Measurements from ENCODE around the gene ZRANB3. TPM values are rescaled to one million over a fixed set of nuclear protein-coding genes. Genes with fewer than 3 reads are reported as not detected.

ZRANB3 gene
- polyA plus RNA-seq, 6 donors from 2014 or later: 2.6 to 6.6 (median 5.4) TPM

GRCh38 chr2:135203944-135204343, 327.1 kb downstream of the ZRANB3 start:
- Mint-ChIP-seq H3K4me1 (no peaks in the 10 kb centered on the region), H3K4me3 (no peak overlapping the region), H3K9me3 (no peaks in the 10 kb centered on the region), H3K27me3 (no peaks in the 10 kb centered on the region), H3K36me3 (peaks cover 4 to 20% of the 10 kb centered on the region in 2 donors), H3K27ac (no peak overlapping the region)
- DNase-seq (no peak), ATAC-seq (ENCODE audit: low read depth in 2 of 2) (no peak)

- H3K27me3 Mint-ChIP-seq: no peaks in the 10 kb centered on the region
Observed at GRCh38 chr2:135202751-135203150, 328.3 kb downstream of the ZRANB3 start.

DNA sequence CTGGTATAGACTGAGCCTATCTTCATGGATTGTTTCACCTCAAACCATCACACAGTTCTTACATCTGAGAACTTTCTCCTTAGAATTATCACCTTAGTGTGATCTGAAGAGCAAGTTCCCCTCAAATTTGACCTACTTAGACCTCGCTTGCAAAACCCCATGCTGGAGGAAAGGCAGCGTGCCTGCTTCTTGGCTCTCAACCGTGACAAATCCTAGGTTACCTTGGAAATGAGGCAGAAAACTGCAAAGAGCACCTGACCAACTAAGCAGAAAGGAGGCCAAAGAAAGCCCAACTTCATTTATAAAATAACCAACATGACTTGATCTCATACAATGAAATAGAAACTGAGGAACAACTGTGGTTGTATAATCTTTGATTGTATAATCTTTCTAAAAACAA, 332.5 kb downstream of the ZRANB3 start:
- H3K27me3 Mint-ChIP-seq: no peaks in the 10 kb centered on the region
- DNase-seq: no peak
- no peak overlapping the region for H3K27ac Mint-ChIP-seq
- peaks cover 0 to 9% (median 6%) of the 10 kb centered on the region in 7 donors for H3K9me3 Mint-ChIP-seq
- peaks cover 0 to 7% of the 10 kb centered on the region in 2 donors for H3K36me3 Mint-ChIP-seq
- no peak for ATAC-seq (ENCODE audit: low read depth in 2 of 2)
- H3K4me1 Mint-ChIP-seq: no peaks in the 10 kb centered on the region
- no peak overlapping the region for H3K4me3 Mint-ChIP-seq

More at GRCh38 chr2:135202751-135203150, 328.3 kb downstream of the ZRANB3 start:
- H3K36me3 Mint-ChIP-seq: peaks cover 4 to 20% of the 10 kb centered on the region in 2 donors
- DNase-seq (no peak), ATAC-seq (ENCODE audit: low read depth in 2 of 2) (no peak)
- peak overlapping the region in 1 of 6 donors; percentile 9 for H3K27ac Mint-ChIP-seq
- H3K9me3 Mint-ChIP-seq: no peaks in the 10 kb centered on the region
- no peaks in the 10 kb centered on the region for H3K4me1 Mint-ChIP-seq
- no peak overlapping the region for H3K4me3 Mint-ChIP-seq

DNA sequence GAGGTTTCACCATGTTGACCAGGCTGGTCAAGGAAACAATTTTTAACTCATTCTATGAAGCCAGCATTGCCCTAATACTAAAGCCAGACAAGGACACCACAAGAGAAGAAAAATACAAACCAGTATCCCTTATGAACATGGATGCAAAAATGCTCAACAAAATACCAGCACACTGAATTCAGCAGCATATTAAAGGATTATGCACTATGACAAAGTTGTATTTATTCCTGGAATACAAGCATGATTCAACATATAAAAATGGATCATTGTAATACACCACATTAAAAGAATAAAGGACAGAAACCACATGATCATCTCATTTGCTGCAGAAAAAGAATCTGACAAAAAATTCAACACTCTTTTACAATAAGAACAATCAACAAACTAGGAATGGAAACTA, 340.2 kb downstream of the ZRANB3 start:
- no peak for ATAC-seq (ENCODE audit: low read depth in 2 of 2)
- H3K27ac Mint-ChIP-seq: no peak overlapping the region
- H3K4me3 Mint-ChIP-seq: no peak overlapping the region
- DNase-seq: no peak
- H3K36me3 Mint-ChIP-seq: peaks cover 7 to 21% of the 10 kb centered on the region in 2 donors
- H3K27me3 Mint-ChIP-seq: no peaks in the 10 kb centered on the region
- H3K4me1 Mint-ChIP-seq: no peaks in the 10 kb centered on the region
- peaks cover 12 to 43% (median 32%) of the 10 kb centered on the region in 7 donors for H3K9me3 Mint-ChIP-seq

DNA sequence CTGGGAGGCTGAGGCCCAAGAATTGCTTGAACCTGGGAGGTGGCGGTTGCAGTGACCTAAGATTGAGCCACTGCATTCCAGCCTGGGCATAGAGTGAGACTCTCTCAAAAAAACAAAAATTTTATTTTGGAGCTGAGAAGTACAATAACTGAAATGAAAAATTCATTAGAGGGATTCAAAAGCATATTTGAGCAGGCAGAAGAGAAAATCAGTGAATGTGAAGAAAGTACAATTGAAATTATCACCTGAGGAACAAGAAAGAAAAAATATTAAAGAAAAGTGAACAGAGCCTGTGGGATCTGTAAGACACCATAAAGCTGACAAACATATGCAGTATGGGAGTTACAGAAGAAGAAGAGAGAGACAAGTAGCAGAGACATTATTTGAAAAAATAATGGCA, 341.9 kb downstream of the ZRANB3 start:
- H3K4me1 Mint-ChIP-seq: no peaks in the 10 kb centered on the region
- H3K36me3 Mint-ChIP-seq: peaks cover 13 to 21% of the 10 kb centered on the region in 2 donors
- peak overlapping the region in 1 of 8 donors; percentile 15 for H3K4me3 Mint-ChIP-seq
- DNase-seq (no peak), ATAC-seq (ENCODE audit: low read depth in 2 of 2) (no peak)
- peak overlapping the region in 1 of 6 donors; percentile 11 for H3K27ac Mint-ChIP-seq
- H3K9me3 Mint-ChIP-seq: peaks cover 12 to 40% (median 30%) of the 10 kb centered on the region in 7 donors
- H3K27me3 Mint-ChIP-seq: no peaks in the 10 kb centered on the region

GRCh38 chr2:135187270-135187669, 343.7 kb downstream of the ZRANB3 start:
- H3K9me3 Mint-ChIP-seq: peaks cover 7 to 29% (median 22%) of the 10 kb centered on the region in 7 donors
- no peaks in the 10 kb centered on the region for H3K27me3 Mint-ChIP-seq
- no peak for ATAC-seq (ENCODE audit: low read depth in 2 of 2)
- H3K4me3 Mint-ChIP-seq: peak overlapping the region in 1 of 8 donors; percentile 44
- peaks cover 13% of the 10 kb centered on the region in 2 donors for H3K36me3 Mint-ChIP-seq
- no peak for DNase-seq
- H3K4me1 Mint-ChIP-seq: no peaks in the 10 kb centered on the region
- H3K27ac Mint-ChIP-seq: no peak overlapping the region

- Mint-ChIP-seq H3K4me3 (no peak overlapping the region), H3K9me3 (peaks cover 7 to 26% (median 12%) of the 10 kb centered on the region in 7 donors), H3K36me3 (peaks cover 13% of the 10 kb centered on the region in 2 donors), H3K4me1 (no peaks in the 10 kb centered on the region), H3K27me3 (no peaks in the 10 kb centered on the region), H3K27ac (no peak overlapping the region)
- ATAC-seq (ENCODE audit: low read depth in 2 of 2) (no peak), DNase-seq (no peak)
Observed at GRCh38 chr2:135186054-135186453, 345.0 kb downstream of the ZRANB3 start.

- Mint-ChIP-seq H3K9me3 (peaks cover 0 to 9% (median 4%) of the 10 kb centered on the region in 7 donors), H3K27me3 (no peaks in the 10 kb centered on the region), H3K36me3 (peaks cover under 1 to 6% of the 10 kb centered on the region in 2 donors), H3K4me1 (no peaks in the 10 kb centered on the region), H3K4me3 (no peak overlapping the region), H3K27ac (no peak overlapping the region)
- no peak for DNase-seq
- no peak for ATAC-seq (ENCODE audit: low read depth in 2 of 2)
Observed at GRCh38 chr2:135183822-135184221, 347.2 kb downstream of the ZRANB3 start.

GRCh38 chr2:135182601-135183000, 348.4 kb downstream of the ZRANB3 start:
- Mint-ChIP-seq H3K27ac (no peak overlapping the region), H3K27me3 (no peaks in the 10 kb centered on the region), H3K4me3 (no peak overlapping the region), H3K4me1 (no peaks in the 10 kb centered on the region), H3K9me3 (peaks cover 0 to 4% (median 0%) of the 10 kb centered on the region in 7 donors), H3K36me3 (peaks cover 0 to 6% of the 10 kb centered on the region in 2 donors)
- no peak for DNase-seq
- no peak for ATAC-seq (ENCODE audit: low read depth in 2 of 2)

GRCh38 chr2:135182190-135182589, 348.8 kb downstream of the ZRANB3 start:
- H3K4me1 Mint-ChIP-seq: no peaks in the 10 kb centered on the region

GRCh38 chr2:135179689-135180088, 351.3 kb downstream of the ZRANB3 start:
- H3K36me3 Mint-ChIP-seq: peaks cover 19 to 21% of the 10 kb centered on the region in 2 donors
- no peak overlapping the region for H3K27ac Mint-ChIP-seq
- no peaks in the 10 kb centered on the region for H3K27me3 Mint-ChIP-seq
- no peaks in the 10 kb centered on the region for H3K4me1 Mint-ChIP-seq
- peaks cover 6 to 15% (median 9%) of the 10 kb centered on the region in 7 donors for H3K9me3 Mint-ChIP-seq
- ATAC-seq (ENCODE audit: low read depth in 2 of 2): no peak
- H3K4me3 Mint-ChIP-seq: no peak overlapping the region
- DNase-seq: no peak

More at GRCh38 chr2:135182190-135182589, 348.8 kb downstream of the ZRANB3 start:
- peaks cover 3 to 6% of the 10 kb centered on the region in 2 donors for H3K36me3 Mint-ChIP-seq
- H3K9me3 Mint-ChIP-seq: peaks cover 0 to 3% (median 1%) of the 10 kb centered on the region in 7 donors
- no peak for DNase-seq
- ATAC-seq (ENCODE audit: low read depth in 2 of 2): no peak
- no peaks in the 10 kb centered on the region for H3K27me3 Mint-ChIP-seq
- H3K4me3 Mint-ChIP-seq: peak overlapping the region in 1 of 8 donors; percentile 6
- H3K27ac Mint-ChIP-seq: peak overlapping the region in 1 of 6 donors; percentile 30

DNA sequence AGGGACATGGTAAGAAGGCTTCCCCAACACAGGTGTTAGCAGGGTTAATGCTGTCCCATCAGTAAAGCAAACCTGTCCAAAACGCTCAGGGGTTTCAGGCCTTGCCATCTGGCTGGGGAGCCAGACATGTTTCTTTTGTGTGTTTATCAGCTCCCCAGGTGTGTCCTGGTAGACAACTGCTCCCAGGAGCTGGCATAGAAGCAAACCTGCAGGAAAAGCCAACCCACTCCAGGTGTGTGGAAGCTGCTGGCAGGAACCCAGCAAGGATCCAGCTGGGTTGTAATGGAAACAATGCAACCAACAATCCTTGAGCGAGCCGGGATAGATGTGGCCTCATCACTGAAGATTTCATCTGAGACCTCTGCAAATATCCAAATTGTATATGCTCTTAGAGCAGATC, 355.8 kb downstream of the ZRANB3 start:
- H3K27ac Mint-ChIP-seq: no peak overlapping the region
- DNase-seq (no peak), ATAC-seq (ENCODE audit: low read depth in 2 of 2) (no peak)
- no peaks in the 10 kb centered on the region for H3K27me3 Mint-ChIP-seq
- H3K4me1 Mint-ChIP-seq: no peaks in the 10 kb centered on the region
- H3K4me3 Mint-ChIP-seq: no peak overlapping the region
- H3K9me3 Mint-ChIP-seq: peaks cover 8 to 15% (median 10%) of the 10 kb centered on the region in 7 donors
- H3K36me3 Mint-ChIP-seq: peaks cover 35 to 60% of the 10 kb centered on the region in 2 donors

DNA sequence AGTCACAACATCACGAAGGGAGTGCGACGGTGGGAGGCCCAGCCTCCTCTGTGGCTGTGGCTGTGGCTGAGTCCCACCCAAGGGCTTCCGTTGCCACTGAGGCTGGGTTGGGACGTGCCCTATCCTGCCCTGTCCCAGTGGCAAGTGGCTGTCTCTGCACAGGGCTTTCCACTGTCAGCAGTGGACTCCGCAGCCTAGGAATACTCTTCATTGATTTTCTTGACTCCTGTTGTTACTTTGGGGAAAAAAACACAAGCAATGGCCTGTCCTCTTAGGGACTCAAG, 356.3 kb downstream of the ZRANB3 start:
- Mint-ChIP-seq H3K36me3 (peaks cover 35 to 64% of the 10 kb centered on the region in 2 donors), H3K4me3 (no peak overlapping the region), H3K9me3 (peaks cover 8 to 15% (median 10%) of the 10 kb centered on the region in 7 donors), H3K27ac (peak overlapping the region in 1 of 6 donors; percentile 19), H3K4me1 (no peaks in the 10 kb centered on the region), H3K27me3 (no peaks in the 10 kb centered on the region)
- no peak for DNase-seq
- ATAC-seq (ENCODE audit: low read depth in 2 of 2): no peak

- DNase-seq (no peak), ATAC-seq (ENCODE audit: low read depth in 2 of 2) (no peak)
- no peak overlapping the region for H3K27ac Mint-ChIP-seq
- peaks cover 8 to 15% (median 10%) of the 10 kb centered on the region in 7 donors for H3K9me3 Mint-ChIP-seq
- H3K36me3 Mint-ChIP-seq: peaks cover 39 to 69% of the 10 kb centered on the region in 2 donors
- H3K4me1 Mint-ChIP-seq: no peaks in the 10 kb centered on the region
- peak overlapping the region in 1 of 8 donors; percentile 15 for H3K4me3 Mint-ChIP-seq
- H3K27me3 Mint-ChIP-seq: no peaks in the 10 kb centered on the region
Observed at GRCh38 chr2:135174049-135174809, 356.8 kb downstream of the ZRANB3 start.

Measured in naive B cell (primary cell).